Spleen (tissue), 11 donors: ENCODE data around the gene KCNAB2. TPM values are rescaled to one million over a fixed set of nuclear protein-coding genes. Genes with fewer than 3 reads are reported as not detected.

Experiments used
- DNase-seq: peaks from one replicate; pipeline ENCODE4 v3.0.0-alpha.2; 2020
- H3K27ac ChIP-seq, 8 donors: fragments of 200-600 bp; sonication (generic) in 7 of 8; 1 replicate in 4 of 8; 2 replicates in 4 of 8; pipeline versions ENCODE4 v1.5.0 to v1.8.0; 2016 to 2021; ENCODE audit warnings: inconsistent platforms in 4 of 8, mild to moderate bottlenecking in 4 of 8, moderate library complexity in 1 of 8
- H3K27me3 ChIP-seq, 7 donors: fragments of 200-600 bp; sonication (generic) in 6 of 7; replicated peaks in 1 of 7; 1 replicate in 4 of 7; 2 replicates in 3 of 7; pipeline versions ENCODE4 v1.5.0 to v1.8.0; 2016 to 2021; ENCODE audit warnings: inconsistent platforms in 3 of 7, mild to moderate bottlenecking in 1 of 7
- H3K36me3 ChIP-seq, 6 donors: fragments of 200-600 bp; sonication (generic) in 5 of 6; 1 replicate in 4 of 6; 2 replicates in 2 of 6; pipeline versions ENCODE4 v1.5.0 to v1.8.0; 2016 to 2021; ENCODE audit warnings: inconsistent platforms in 2 of 6
- H3K4me1 ChIP-seq, 6 donors: fragments of 200-600 bp; sonication (generic) in 5 of 6; 1 replicate in 3 of 6; 2 replicates in 3 of 6; pipeline versions ENCODE4 v1.5.0 to v1.8.0; 2016 to 2021; ENCODE audit warnings: inconsistent platforms in 3 of 6
- H3K4me3 ChIP-seq, 8 donors: fragments of 200-600 bp; sonication (generic) in 7 of 8; 1 replicate in 4 of 8; 2 replicates in 4 of 8; pipeline versions ENCODE4 v1.5.0 to v1.8.0; 2016 to 2021; ENCODE audit warnings: inconsistent platforms in 4 of 8, mild to moderate bottlenecking in 4 of 8, moderate library complexity in 2 of 8
- H3K9me3 ChIP-seq, 8 donors: fragments of 200-600 bp; sonication (generic) in 7 of 8; 1 replicate in 4 of 8; 2 replicates in 4 of 8; pipeline versions ENCODE4 v1.5.0 to v1.8.0; 2016 to 2021; ENCODE audit warnings: inconsistent platforms in 4 of 8
- POLR2A ChIP-seq, 3 donors: fragments of 450-650 bp; IDR thresholded peaks; one replicate each; pipeline ENCODE4 v1.5.1; 2017; ENCODE audit warnings: antibody characterized with exemption in 3 of 3, mild to moderate bottlenecking in 1 of 3
- POLR2AphosphoS5 ChIP-seq, 3 donors: sonication (generic); formaldehyde crosslinking; IDR thresholded peaks; one replicate each; pipeline ENCODE4 v1.5.1; 2017; ENCODE audit warnings: antibody characterized with exemption in 3 of 3
- WGBS, 5 donors: extraction: QIAGEN DNeasy Blood & Tissue Kit in 3 of 5; methylation state at CpG; one replicate each; pipeline versions ENCODE4 v1.1.5 to v1.1.7; 2013 to 2018; 5-methylcytosine and 5-hydroxymethylcytosine counted together
- intact Hi-C: fragments of 100-400 bp; cut with DNase I; formaldehyde crosslinking; loops from one replicate; pipeline ENCODE4 v1.15.0; 2023; ENCODE audit warnings: low total_unique reads
- polyA plus RNA-seq, 3 donors: library from polyadenylated mRNA; stranded (reverse); fragments of 200-250 nt; gene quantifications; one replicate each; pipeline ENCODE4 v1.2.1, GENCODE V29; 2013
- total RNA-seq, 7 donors: library from RNA; depleted of rRNA in 3 of 7; stranded (reverse); fragments of >200 nt in 3 of 7; fragmentation: NEBNext Ultra II Directional in 4 of 7; extraction: Animal tissue kit (Norgen Biotek cat#: 25700) in 4 of 7; gene quantifications; one replicate each; pipeline versions ENCODE4 v1.1.0 to v1.2.1, GENCODE V29; 2016 to 2021
- TF ChIP-seq, protein P1 (sequence below), 11 experiments: fragments of 200-600 bp in 7 of 11; fragments of 450-650 bp in 4 of 11; sonication (generic) in 4 of 11; IDR thresholded peaks in 8 of 11; conservative IDR thresholded peaks in 3 of 11; 1 replicate in 7 of 11; 2 replicates in 4 of 11; pipeline versions ENCODE4 v1.4.0 to v1.8.0; 2016 to 2021; ENCODE audit warnings: antibody characterized with exemption in 11 of 11, inconsistent platforms in 4 of 11, mild to moderate bottlenecking in 1 of 11
- donor health status: healthy with polysubstance abuse.
- donor health status: DM: no; HTN: no; CAD: no; lungs with moderate emphysema.
- donor health status: DM: no; HTN: no; CAD: no.
- donor health status: Bipolar disorder and iron deficiency.
- donor health status: healthy.
- donor health status: DM: no; HTN: no; CAD: no.
- donor health status: DM: yes; HTN: yes; CAD: no.

The KCNAB2 gene
- total and polyA plus RNA-seq, 10 donors: 23.2 to 135 (median 94.0) TPM

DNA sequence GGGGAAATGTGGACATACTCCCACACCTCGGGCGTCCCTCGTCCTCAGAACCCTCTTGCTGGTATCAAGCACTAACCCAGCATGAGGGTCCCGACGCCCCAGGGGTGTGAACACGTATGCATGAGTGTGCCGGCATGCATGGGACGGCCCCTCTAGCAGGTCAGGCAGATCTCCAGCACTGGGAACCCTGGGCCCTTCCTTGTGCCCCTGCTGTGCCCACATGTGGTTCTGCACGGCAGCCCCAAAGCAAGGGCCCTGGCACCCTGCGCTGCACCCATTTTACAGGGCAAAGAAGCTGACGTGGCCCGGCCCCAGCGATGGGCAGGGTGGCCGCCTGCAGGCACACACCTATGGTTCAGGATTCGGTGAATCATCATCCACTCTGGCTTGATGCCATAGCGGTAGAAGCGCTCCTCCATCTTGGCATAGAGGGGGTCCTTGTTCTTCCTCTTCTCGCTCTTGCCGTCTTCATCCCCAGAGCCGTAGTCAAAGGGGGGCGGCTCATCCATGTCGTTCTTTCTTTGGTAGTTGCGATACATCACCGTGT is 100.2 kb downstream of the KCNAB2 start:
- no peak for DNase-seq
- H3K27me3 ChIP-seq: peaks cover 6 to 45% (median 23%) of the 10 kb centered on the region in 7 donors
- peaks cover 0 to 15% (median 7%) of the 10 kb centered on the region in 6 donors for H3K4me1 ChIP-seq
- TF ChIP-seq, protein P1, sequence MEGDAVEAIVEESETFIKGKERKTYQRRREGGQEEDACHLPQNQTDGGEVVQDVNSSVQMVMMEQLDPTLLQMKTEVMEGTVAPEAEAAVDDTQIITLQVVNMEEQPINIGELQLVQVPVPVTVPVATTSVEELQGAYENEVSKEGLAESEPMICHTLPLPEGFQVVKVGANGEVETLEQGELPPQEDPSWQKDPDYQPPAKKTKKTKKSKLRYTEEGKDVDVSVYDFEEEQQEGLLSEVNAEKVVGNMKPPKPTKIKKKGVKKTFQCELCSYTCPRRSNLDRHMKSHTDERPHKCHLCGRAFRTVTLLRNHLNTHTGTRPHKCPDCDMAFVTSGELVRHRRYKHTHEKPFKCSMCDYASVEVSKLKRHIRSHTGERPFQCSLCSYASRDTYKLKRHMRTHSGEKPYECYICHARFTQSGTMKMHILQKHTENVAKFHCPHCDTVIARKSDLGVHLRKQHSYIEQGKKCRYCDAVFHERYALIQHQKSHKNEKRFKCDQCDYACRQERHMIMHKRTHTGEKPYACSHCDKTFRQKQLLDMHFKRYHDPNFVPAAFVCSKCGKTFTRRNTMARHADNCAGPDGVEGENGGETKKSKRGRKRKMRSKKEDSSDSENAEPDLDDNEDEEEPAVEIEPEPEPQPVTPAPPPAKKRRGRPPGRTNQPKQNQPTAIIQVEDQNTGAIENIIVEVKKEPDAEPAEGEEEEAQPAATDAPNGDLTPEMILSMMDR (IDR thresholded peaks at IDR 0.05 in 8 of 11, conservative IDR thresholded peaks at IDR 0.05 in 3 of 11): no peak
- TF ChIP-seq POLR2A (IDR thresholded peaks at IDR 0.05) (no peak), POLR2AphosphoS5 (IDR thresholded peaks at IDR 0.05) (no peak)
- H3K27ac ChIP-seq: no peak overlapping the region
- intact Hi-C loops: no loop called here
- 84 to 95% (median 88%) methylated on average over 17 to 24 of the region's 24 CpGs for WGBS, 5 donors
- no peak overlapping the region for H3K4me3 ChIP-seq
- no peaks in the 10 kb centered on the region for H3K9me3 ChIP-seq
- H3K36me3 ChIP-seq: no peaks in the 10 kb centered on the region

DNA sequence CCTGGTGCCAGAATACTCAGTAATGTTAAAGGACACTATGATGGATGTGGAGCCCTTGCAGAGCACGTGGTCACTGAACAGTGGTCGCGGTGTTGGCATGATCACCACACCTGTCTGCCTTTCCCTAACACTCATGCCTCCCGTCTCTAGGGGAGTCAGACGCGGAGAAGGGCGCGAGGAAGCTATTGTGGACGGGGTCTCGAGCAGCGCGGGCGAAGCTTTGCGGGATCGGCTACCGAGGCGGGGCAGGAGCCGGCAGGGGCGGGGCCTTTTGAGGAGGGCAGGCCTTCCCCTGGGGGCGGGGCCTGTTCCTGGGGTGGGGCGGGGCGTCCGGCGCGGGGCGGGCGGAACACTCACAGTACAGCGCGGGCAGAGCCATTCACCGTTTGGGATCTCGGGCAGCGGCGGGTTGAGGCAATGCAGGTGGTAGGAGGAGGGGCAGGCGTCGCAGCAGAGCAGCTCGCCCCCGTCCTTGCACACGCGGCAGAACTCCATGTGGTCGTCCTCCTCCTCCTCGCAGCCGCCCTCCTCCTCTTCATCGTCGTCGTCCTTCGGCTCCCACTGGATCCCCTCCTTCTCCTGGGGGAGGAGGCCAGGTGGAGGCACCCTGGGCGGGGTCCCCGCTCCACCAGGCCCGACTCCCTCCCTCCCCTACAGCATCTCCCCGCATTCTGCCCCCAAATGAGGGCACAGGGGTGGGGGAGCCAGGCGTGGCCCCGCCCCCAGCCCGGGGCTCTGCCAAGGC is 103.0 kb downstream of the KCNAB2 start:
- no peak overlapping the region for H3K27ac ChIP-seq
- TF ChIP-seq POLR2AphosphoS5 (IDR thresholded peaks at IDR 0.05) (no peak), POLR2A (IDR thresholded peaks at IDR 0.05) (no peak)
- TF ChIP-seq, protein P1 (IDR thresholded peaks at IDR 0.05 in 8 of 11, conservative IDR thresholded peaks at IDR 0.05 in 3 of 11): no peak
- intact Hi-C loops: no loop called here
- H3K4me3 ChIP-seq: peak overlapping the region in 6 of 8 donors; percentile 9 to 53 (median 13)
- DNase-seq: peak; percentile 80
- H3K36me3 ChIP-seq: no peaks in the 10 kb centered on the region
- H3K9me3 ChIP-seq: no peaks in the 10 kb centered on the region
- H3K27me3 ChIP-seq: peaks cover 6 to 46% (median 23%) of the 10 kb centered on the region in 7 donors
- H3K4me1 ChIP-seq: peaks cover 0 to 15% (median 7%) of the 10 kb centered on the region in 6 donors
- WGBS, 5 donors: 3 to 16% (median 7%) methylated on average over 20 to 53 of the region's 53 CpGs

DNA sequence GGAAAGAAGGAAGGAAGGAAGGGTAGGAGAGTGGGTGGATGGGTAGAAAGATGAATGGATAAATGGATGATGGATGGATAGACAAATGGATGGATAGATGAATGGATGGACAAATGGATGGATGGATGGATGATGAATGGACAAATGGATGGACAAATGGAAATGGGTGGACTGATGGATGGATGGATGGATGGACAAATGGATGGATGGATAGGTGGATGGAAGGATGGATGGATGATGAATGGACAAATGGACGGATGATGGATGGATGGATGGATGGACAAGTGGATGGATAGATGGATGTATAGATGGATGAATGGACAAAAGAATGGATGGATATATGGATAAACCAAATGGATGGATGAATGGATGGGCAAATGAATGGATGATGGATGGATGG is 103.9 kb downstream of the KCNAB2 start:
- WGBS, 5 donors: 90 to 100% (median 95%) methylated on average over 1 of the region's 1 CpG
- no peak for DNase-seq
- Histone ChIP-seq H3K27me3 (peaks cover 6 to 45% (median 23%) of the 10 kb centered on the region in 7 donors), H3K4me1 (peaks cover 0 to 17% (median 7%) of the 10 kb centered on the region in 6 donors), H3K9me3 (no peaks in the 10 kb centered on the region), H3K4me3 (no peak overlapping the region), H3K27ac (no peak overlapping the region), H3K36me3 (no peaks in the 10 kb centered on the region)
- TF ChIP-seq POLR2A (IDR thresholded peaks at IDR 0.05) (no peak), POLR2AphosphoS5 (IDR thresholded peaks at IDR 0.05) (no peak)
- TF ChIP-seq, protein P1 (IDR thresholded peaks at IDR 0.05 in 8 of 11, conservative IDR thresholded peaks at IDR 0.05 in 3 of 11): no peak
- intact Hi-C loops: no loop called here
